NCI-H187 treated with DMSO at 0.1 percent for 48 hours (cell line): ENCODE results near the gene ECD.

ENCODE experiments used
- DNase-seq: peaks from one replicate; lab custom pipeline; 2025; lab: John Stamatoyannopoulos, UW

Gene ECD

GRCh38 chr10:73167783-73168464 lies at the start of gene ECD, which contains the start of gene FAM149B1:
Gene ECD, minus strand, starts transcription at chr10:73168008. Its CDS starts 4,071 bp downstream, at chr10:73163937.
Gene FAM149B1, plus strand, starts transcription at chr10:73168119. Its CDS starts 221 bp downstream, at chr10:73168340.
- peak; percentile 8 for DNase-seq

- no peak for DNase-seq
These were observed 47.9 kb upstream of the ECD start for GRCh38 chr10:73215749-73216148.

- no peak for DNase-seq
These were observed 43.5 kb upstream of the ECD start for GRCh38 chr10:73211106-73211811.

- no peak for DNase-seq
These were observed 42.7 kb upstream of the ECD start for GRCh38 chr10:73210395-73211105.

GRCh38 chr10:73209705-73210104 lies 41.9 kb upstream of the ECD start:
- DNase-seq: no peak

- no peak for DNase-seq
These were observed 40.1 kb upstream of the ECD start for GRCh38 chr10:73207883-73208282.

- no peak for DNase-seq
These were observed 38.6 kb upstream of the ECD start for GRCh38 chr10:73206385-73206784.

- DNase-seq: no peak
These were observed 38.1 kb upstream of the ECD start for GRCh38 chr10:73205890-73206289.

GRCh38 chr10:73205081-73205480 lies 37.3 kb upstream of the ECD start:
- DNase-seq: no peak

GRCh38 chr10:73190188-73190587 lies 22.4 kb upstream of the ECD start:
- no peak for DNase-seq

- DNase-seq: no peak
These were observed 18.5 kb upstream of the ECD start for GRCh38 chr10:73186266-73186665.

GRCh38 chr10:73183667-73184281 lies 16.0 kb upstream of the ECD start:
- no peak for DNase-seq

- no peak for DNase-seq
These were observed 14.8 kb upstream of the ECD start for GRCh38 chr10:73182568-73182967.

- no peak for DNase-seq
These were observed 6.5 kb upstream of the ECD start for GRCh38 chr10:73174148-73174925.

GRCh38 chr10:73172867-73173266 lies 5.1 kb upstream of the ECD start:
- no peak for DNase-seq

GRCh38 chr10:73169320-73169719 lies 1.5 kb upstream of the ECD start:
- DNase-seq: no peak

- DNase-seq: no peak
These were observed 626 bp upstream of the ECD start for GRCh38 chr10:73168465-73168803.

GRCh38 chr10:73167458-73167782 lies 388 bp downstream of the ECD start:
- no peak for DNase-seq

- DNase-seq: no peak
These were observed 836 bp downstream of the ECD start for GRCh38 chr10:73166972-73167371.

GRCh38 chr10:73163096-73163495 lies 4.7 kb downstream of the ECD start:
- no peak for DNase-seq

- no peak for DNase-seq
These were observed 6.1 kb downstream of the ECD start for GRCh38 chr10:73161662-73162061.

GRCh38 chr10:73161079-73161478 lies 6.7 kb downstream of the ECD start:
- DNase-seq: no peak
